HT-29 (cell line): ENCODE data around the gene RBM15B. TPM values are rescaled to one million over a fixed set of nuclear protein-coding genes. Genes with fewer than 3 reads are reported as not detected.

Experiments
- DNase-seq: peaks from one replicate; pipeline ENCODE4 v3.0.0-alpha.2; 2015; ENCODE audit warnings: low spot score
- total RNA-seq: library from RNA; depleted of rRNA; stranded (reverse); fragments of >200 nt; shearing (Covaris generic); gene quantifications from 2 replicates; pipeline ENCODE4 v1.2.3, GENCODE V29; 2014; rRNA removed

Gene RBM15B
- total RNA-seq, 1 experiment from 2014 or later, result 36.4 TPM

GRCh38 chr3:51445544-51446280 lies 54.6 kb downstream of the RBM15B start:
- DNase-seq, result no peak

Other genes starting within 250 kb of the RBM15B start
- 58.8 and 62.9 TPM in 2 replicates for gene MANF, start 6.0 kb upstream of the RBM15B start, total RNA-seq
- gene DCAF1, start 108.7 kb downstream of the RBM15B start, total RNA-seq, result 10.6 and 12.2 TPM in 2 replicates
- gene RAD54L2, start 147.4 kb downstream of the RBM15B start, total RNA-seq, result 7.4 and 7.6 TPM in 2 replicates